Measurements from ENCODE around the gene PRKCA.

PRKCA gene

GRCh38 chr17:66268247-66268927, 34.0 kb upstream of the PRKCA start:
- Histone ChIP-seq H3K27ac (peak overlapping the region; percentile 82; the same call in 1 of the 2 replicates), H3K36me3 (ENCODE audit: insufficient read depth, low read length) (no peaks in the 10 kb centered on the region), H3K4me3 (peak overlapping the region; percentile 62), H3K9me3 (ENCODE audit: low read depth, low read length) (no peaks in the 10 kb centered on the region; the same call in 1 of the 2 replicates), H3K9ac (ENCODE audit: insufficient read length) (peak overlapping the region; percentile 45)
- TF ChIP-seq EZH2 (IDR thresholded peaks at IDR 0.05) (no peak), POLR2AphosphoS5 (IDR thresholded peaks at IDR 0.05; ENCODE audit: borderline replicate concordance, low read depth, low read length) (no peak), FOXP2 (optimal IDR thresholded peaks at IDR 0.05; ENCODE audit: control extremely low read depth, extremely low read length, insufficient read depth) (no peak)
- no peak for DNase-seq (ENCODE audit: low read depth, low spot score)

- H3K27ac ChIP-seq: no peak overlapping the region
- no peak overlapping the region for H3K9ac ChIP-seq (ENCODE audit: insufficient read length)
- no peak for DNase-seq (ENCODE audit: low read depth, low spot score)
- H3K4me3 ChIP-seq: no peak overlapping the region; the same call in 1 of the 2 replicates
- TF ChIP-seq POLR2AphosphoS5 (IDR thresholded peaks at IDR 0.05; ENCODE audit: borderline replicate concordance, low read depth, low read length) (no peak), FOXP2 (optimal IDR thresholded peaks at IDR 0.05; ENCODE audit: control extremely low read depth, extremely low read length, insufficient read depth) (no peak), EZH2 (IDR thresholded peaks at IDR 0.05) (no peak)
- H3K9me3 ChIP-seq (ENCODE audit: low read depth, low read length): no peaks in the 10 kb centered on the region; the same call in 1 of the 2 replicates
- H3K36me3 ChIP-seq (ENCODE audit: insufficient read depth, low read length): no peaks in the 10 kb centered on the region
These were observed 32.3 kb upstream of the PRKCA start for GRCh38 chr17:66270106-66270505.

GRCh38 chr17:66271512-66271911, 30.9 kb upstream of the PRKCA start:
- H3K4me3 ChIP-seq: no peak overlapping the region
- H3K9ac ChIP-seq (ENCODE audit: insufficient read length): no peak overlapping the region
- no peak overlapping the region for H3K27ac ChIP-seq
- H3K36me3 ChIP-seq (ENCODE audit: insufficient read depth, low read length): no peaks in the 10 kb centered on the region
- no peaks in the 10 kb centered on the region; the same call in 1 of the 2 replicates for H3K9me3 ChIP-seq (ENCODE audit: low read depth, low read length)
- no peak for DNase-seq (ENCODE audit: low read depth, low spot score)
- TF ChIP-seq EZH2 (IDR thresholded peaks at IDR 0.05) (no peak), FOXP2 (optimal IDR thresholded peaks at IDR 0.05; ENCODE audit: control extremely low read depth, extremely low read length, insufficient read depth) (no peak), POLR2AphosphoS5 (IDR thresholded peaks at IDR 0.05; ENCODE audit: borderline replicate concordance, low read depth, low read length) (no peak)

- no peak overlapping the region for H3K4me3 ChIP-seq
- TF ChIP-seq FOXP2 (optimal IDR thresholded peaks at IDR 0.05; ENCODE audit: control extremely low read depth, extremely low read length, insufficient read depth): no peak
- no peak for TF ChIP-seq EZH2 (IDR thresholded peaks at IDR 0.05)
- no peak for TF ChIP-seq POLR2AphosphoS5 (IDR thresholded peaks at IDR 0.05; ENCODE audit: borderline replicate concordance, low read depth, low read length)
- no peak overlapping the region for H3K27ac ChIP-seq
- DNase-seq (ENCODE audit: low read depth, low spot score): no peak
- no peaks in the 10 kb centered on the region; the same call in 1 of the 2 replicates for H3K9me3 ChIP-seq (ENCODE audit: low read depth, low read length)
- no peaks in the 10 kb centered on the region for H3K36me3 ChIP-seq (ENCODE audit: insufficient read depth, low read length)
- H3K9ac ChIP-seq (ENCODE audit: insufficient read length): no peak overlapping the region
These were observed 29.4 kb upstream of the PRKCA start for GRCh38 chr17:66272811-66273585.

- DNase-seq (ENCODE audit: low read depth, low spot score): no peak
- H3K27ac ChIP-seq: no peak overlapping the region
- no peaks in the 10 kb centered on the region; the same call in 1 of the 2 replicates for H3K9me3 ChIP-seq (ENCODE audit: low read depth, low read length)
- H3K9ac ChIP-seq (ENCODE audit: insufficient read length): no peak overlapping the region
- TF ChIP-seq EZH2 (IDR thresholded peaks at IDR 0.05): no peak
- TF ChIP-seq FOXP2 (optimal IDR thresholded peaks at IDR 0.05; ENCODE audit: control extremely low read depth, extremely low read length, insufficient read depth): no peak
- no peak for TF ChIP-seq POLR2AphosphoS5 (IDR thresholded peaks at IDR 0.05; ENCODE audit: borderline replicate concordance, low read depth, low read length)
- no peak overlapping the region for H3K4me3 ChIP-seq
- no peaks in the 10 kb centered on the region for H3K36me3 ChIP-seq (ENCODE audit: insufficient read depth, low read length)
These were observed 28.9 kb upstream of the PRKCA start for GRCh38 chr17:66273586-66273848.

GRCh38 chr17:66275651-66276050, 26.8 kb upstream of the PRKCA start:
- no peak overlapping the region for H3K27ac ChIP-seq
- no peak for DNase-seq (ENCODE audit: low read depth, low spot score)

GRCh38 chr17:66276328-66276937, 26.0 kb upstream of the PRKCA start:
- TF ChIP-seq POLR2AphosphoS5 (IDR thresholded peaks at IDR 0.05; ENCODE audit: borderline replicate concordance, low read depth, low read length) (no peak), FOXP2 (optimal IDR thresholded peaks at IDR 0.05; ENCODE audit: control extremely low read depth, extremely low read length, insufficient read depth) (no peak), EZH2 (IDR thresholded peaks at IDR 0.05) (no peak)
- no peaks in the 10 kb centered on the region; the same call in 1 of the 2 replicates for H3K9me3 ChIP-seq (ENCODE audit: low read depth, low read length)
- no peak overlapping the region for H3K27ac ChIP-seq
- DNase-seq (ENCODE audit: low read depth, low spot score): no peak
- no peak overlapping the region for H3K9ac ChIP-seq (ENCODE audit: insufficient read length)
- H3K36me3 ChIP-seq (ENCODE audit: insufficient read depth, low read length): no peaks in the 10 kb centered on the region
- no peak overlapping the region for H3K4me3 ChIP-seq

More at GRCh38 chr17:66275651-66276050, 26.8 kb upstream of the PRKCA start:
- no peak overlapping the region for H3K4me3 ChIP-seq
- no peaks in the 10 kb centered on the region; the same call in 1 of the 2 replicates for H3K9me3 ChIP-seq (ENCODE audit: low read depth, low read length)
- no peak overlapping the region for H3K9ac ChIP-seq (ENCODE audit: insufficient read length)
- TF ChIP-seq POLR2AphosphoS5 (IDR thresholded peaks at IDR 0.05; ENCODE audit: borderline replicate concordance, low read depth, low read length) (no peak), EZH2 (IDR thresholded peaks at IDR 0.05) (no peak)
- no peaks in the 10 kb centered on the region for H3K36me3 ChIP-seq (ENCODE audit: insufficient read depth, low read length)

- H3K36me3 ChIP-seq (ENCODE audit: insufficient read depth, low read length): no peaks in the 10 kb centered on the region
- TF ChIP-seq POLR2AphosphoS5 (IDR thresholded peaks at IDR 0.05; ENCODE audit: borderline replicate concordance, low read depth, low read length) (no peak), FOXP2 (optimal IDR thresholded peaks at IDR 0.05; ENCODE audit: control extremely low read depth, extremely low read length, insufficient read depth) (no peak), EZH2 (IDR thresholded peaks at IDR 0.05) (no peak)
- DNase-seq (ENCODE audit: low read depth, low spot score): no peak
These were observed 25.2 kb upstream of the PRKCA start for GRCh38 chr17:66277191-66277590.

More at GRCh38 chr17:66277191-66277590, 25.2 kb upstream of the PRKCA start:
- Histone ChIP-seq H3K9me3 (ENCODE audit: low read depth, low read length) (no peaks in the 10 kb centered on the region), H3K27ac (no peak overlapping the region), H3K9ac (ENCODE audit: insufficient read length) (no peak overlapping the region), H3K4me3 (no peak overlapping the region)

All from SK-N-MC (cell line).